ENCODE measurements around the gene CCDC126. TPM values are rescaled to one million over a fixed set of nuclear protein-coding genes. Genes with fewer than 3 reads are reported as not detected.

Gene CCDC126
- total RNA-seq, 4 donors from 2014 or later = 6.3 to 13.7 (median 7.6) TPM

DNA sequence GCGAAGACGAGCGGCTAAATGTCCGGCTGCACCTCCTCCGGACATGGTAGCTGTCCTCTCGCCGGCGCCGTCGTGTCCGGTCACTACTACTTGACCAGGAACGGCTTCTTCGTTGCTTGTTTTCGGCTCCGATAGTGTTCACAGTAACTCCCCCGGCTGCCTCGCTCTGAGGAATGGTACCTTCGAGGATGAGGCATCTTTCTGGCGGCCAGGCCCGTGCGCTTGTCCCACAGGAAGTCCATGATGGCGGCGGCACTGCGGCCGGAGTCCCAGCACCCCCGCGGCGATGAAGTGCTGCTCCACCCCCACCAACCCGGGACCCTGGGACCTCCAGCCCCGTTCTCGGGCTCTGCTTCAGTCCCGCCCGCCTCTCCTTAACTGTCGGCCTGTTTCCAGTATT lies 11.0 kb upstream of the CCDC126 start:
- H3K4me1 ChIP-seq = no peaks in the 10 kb centered on the region
- intact Hi-C loops (cut with DNase I) = no loop called here
- 94 to 95% methylated on average over 30 to 34 of the region's 34 CpGs for WGBS, 2 donors

DNA sequence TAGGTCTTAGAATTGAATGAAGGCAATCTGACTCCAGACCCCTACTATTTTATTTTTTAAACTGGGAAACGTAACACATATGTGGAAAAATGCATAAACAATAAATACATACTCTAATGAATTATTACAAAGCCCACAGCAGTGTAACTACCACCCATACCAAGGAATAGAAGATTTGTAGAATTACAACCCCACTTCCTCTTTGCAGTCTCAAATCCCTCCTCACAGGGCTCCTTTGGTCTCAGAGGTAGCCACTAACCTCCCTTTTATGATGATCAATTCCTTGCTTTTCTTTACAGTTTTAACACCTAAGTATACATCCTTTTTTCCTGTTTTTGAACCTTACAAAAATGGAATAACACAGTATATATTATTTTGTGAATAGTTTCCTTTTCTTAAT lies 6.7 kb upstream of the CCDC126 start:
- no peaks in the 10 kb centered on the region for H3K27me3 ChIP-seq
- no peaks in the 10 kb centered on the region for H3K9me3 ChIP-seq
- H3K4me3 ChIP-seq = no peak overlapping the region
- H3K36me3 ChIP-seq = no peaks in the 10 kb centered on the region
- intact Hi-C loops (cut with DNase I) = loop anchor here (10.0 kb wide), 1 partner anchor 94 kb away; the partner anchor contains the start of gene FAM221A
- H3K27ac ChIP-seq = no peak overlapping the region
- 72 to 100% methylated on average over 1 of the region's 1 CpG for WGBS, 2 donors
- no peak for TF ChIP-seq POLR2A (IDR thresholded peaks at IDR 0.05)
- TF ChIP-seq, protein P1, sequence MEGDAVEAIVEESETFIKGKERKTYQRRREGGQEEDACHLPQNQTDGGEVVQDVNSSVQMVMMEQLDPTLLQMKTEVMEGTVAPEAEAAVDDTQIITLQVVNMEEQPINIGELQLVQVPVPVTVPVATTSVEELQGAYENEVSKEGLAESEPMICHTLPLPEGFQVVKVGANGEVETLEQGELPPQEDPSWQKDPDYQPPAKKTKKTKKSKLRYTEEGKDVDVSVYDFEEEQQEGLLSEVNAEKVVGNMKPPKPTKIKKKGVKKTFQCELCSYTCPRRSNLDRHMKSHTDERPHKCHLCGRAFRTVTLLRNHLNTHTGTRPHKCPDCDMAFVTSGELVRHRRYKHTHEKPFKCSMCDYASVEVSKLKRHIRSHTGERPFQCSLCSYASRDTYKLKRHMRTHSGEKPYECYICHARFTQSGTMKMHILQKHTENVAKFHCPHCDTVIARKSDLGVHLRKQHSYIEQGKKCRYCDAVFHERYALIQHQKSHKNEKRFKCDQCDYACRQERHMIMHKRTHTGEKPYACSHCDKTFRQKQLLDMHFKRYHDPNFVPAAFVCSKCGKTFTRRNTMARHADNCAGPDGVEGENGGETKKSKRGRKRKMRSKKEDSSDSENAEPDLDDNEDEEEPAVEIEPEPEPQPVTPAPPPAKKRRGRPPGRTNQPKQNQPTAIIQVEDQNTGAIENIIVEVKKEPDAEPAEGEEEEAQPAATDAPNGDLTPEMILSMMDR (IDR thresholded peaks at IDR 0.05) = no peak
- DNase-seq = no peak
- H3K4me1 ChIP-seq = peaks cover 0 to 4% (median 0%) of the 10 kb centered on the region in 3 donors

More for the DNA sequence above, 11.0 kb upstream of the CCDC126 start:
- no peaks in the 10 kb centered on the region for H3K27me3 ChIP-seq
- no peak for TF ChIP-seq POLR2A (IDR thresholded peaks at IDR 0.05)
- TF ChIP-seq, protein P1 (IDR thresholded peaks at IDR 0.05) = no peak
- no peak overlapping the region for H3K27ac ChIP-seq
- H3K36me3 ChIP-seq = no peaks in the 10 kb centered on the region
- no peak for DNase-seq
- no peak overlapping the region for H3K4me3 ChIP-seq
- H3K9me3 ChIP-seq = no peaks in the 10 kb centered on the region

DNA sequence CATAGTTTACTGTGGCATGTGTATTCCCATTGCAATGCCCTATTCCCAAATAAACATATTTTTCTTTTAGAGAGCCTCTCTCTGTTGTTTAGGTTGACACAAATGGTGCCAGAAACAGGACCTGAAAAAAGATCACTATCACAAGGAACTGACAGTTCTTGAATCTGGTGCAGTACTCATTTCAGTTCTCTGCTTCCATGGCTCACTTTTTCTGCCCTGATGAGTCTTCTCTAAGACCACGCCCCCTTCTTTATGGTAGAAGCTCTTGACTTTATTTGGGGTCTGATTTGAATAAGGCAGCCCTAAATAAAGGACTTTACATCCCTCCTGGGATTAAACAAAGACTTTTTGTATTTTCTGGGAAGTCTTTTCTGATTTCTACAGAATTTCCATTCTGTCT lies 3.5 kb upstream of the CCDC126 start:
- Histone ChIP-seq H3K4me1 (peaks cover 0 to 21% (median 8%) of the 10 kb centered on the region in 3 donors), H3K4me3 (no peak overlapping the region), H3K27me3 (no peaks in the 10 kb centered on the region), H3K36me3 (no peaks in the 10 kb centered on the region), H3K27ac (no peak overlapping the region), H3K9me3 (no peaks in the 10 kb centered on the region)
- intact Hi-C loops (cut with DNase I) = loop anchor here (10.0 kb wide), 1 partner anchor 91 kb away; the partner anchor contains the start of gene FAM221A
- DNase-seq = no peak
- no peak for TF ChIP-seq POLR2A (IDR thresholded peaks at IDR 0.05)
- TF ChIP-seq, protein P1 (IDR thresholded peaks at IDR 0.05) = no peak
- WGBS, 2 donors = 50 to 60% methylated on average over 1 of the region's 1 CpG

DNA sequence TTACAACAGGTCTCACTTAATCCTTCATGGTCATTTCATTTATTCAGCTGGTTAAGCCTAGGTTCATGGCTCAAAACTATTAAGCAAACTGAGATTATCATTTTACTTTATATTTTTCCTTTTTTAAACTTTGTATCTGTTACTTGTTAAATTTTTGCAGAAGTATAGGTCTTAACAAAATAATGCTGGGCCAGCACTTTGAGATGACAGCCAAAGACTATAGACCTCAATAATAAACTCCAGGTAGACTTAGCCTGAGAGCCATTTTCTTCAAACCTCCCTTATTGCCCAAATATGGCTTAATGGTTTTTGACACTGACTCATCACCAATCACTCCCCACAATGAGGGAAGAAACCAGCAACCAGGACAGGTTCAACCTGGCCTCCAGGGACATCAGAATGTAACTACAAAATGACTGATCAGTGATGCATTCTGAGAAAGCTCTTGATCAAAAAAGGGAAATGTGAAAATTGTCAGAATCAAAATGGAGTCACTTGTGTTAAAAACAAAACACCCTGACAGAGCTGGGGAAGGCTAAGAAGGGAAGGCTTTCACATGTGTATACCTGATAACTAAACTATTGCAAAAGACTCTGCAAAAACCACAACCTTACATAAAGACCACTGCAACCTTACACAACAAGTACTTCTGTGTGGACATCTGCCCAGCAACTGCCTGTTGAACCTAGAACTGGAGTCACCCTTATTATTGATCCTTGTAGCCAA lies 2.1 kb upstream of the CCDC126 start:
- Histone ChIP-seq H3K4me3 (no peak overlapping the region), H3K27me3 (no peaks in the 10 kb centered on the region), H3K9me3 (no peaks in the 10 kb centered on the region), H3K36me3 (no peaks in the 10 kb centered on the region), H3K4me1 (peaks cover 0 to 34% (median 10%) of the 10 kb centered on the region in 3 donors), H3K27ac (no peak overlapping the region)
- DNase-seq = no peak
- intact Hi-C loops (cut with DNase I) = loop anchor here (10.0 kb wide), 1 partner anchor 90 kb away; the partner anchor contains the start of gene FAM221A
- TF ChIP-seq, protein P1 (IDR thresholded peaks at IDR 0.05) = no peak
- no peak for TF ChIP-seq POLR2A (IDR thresholded peaks at IDR 0.05)

DNA sequence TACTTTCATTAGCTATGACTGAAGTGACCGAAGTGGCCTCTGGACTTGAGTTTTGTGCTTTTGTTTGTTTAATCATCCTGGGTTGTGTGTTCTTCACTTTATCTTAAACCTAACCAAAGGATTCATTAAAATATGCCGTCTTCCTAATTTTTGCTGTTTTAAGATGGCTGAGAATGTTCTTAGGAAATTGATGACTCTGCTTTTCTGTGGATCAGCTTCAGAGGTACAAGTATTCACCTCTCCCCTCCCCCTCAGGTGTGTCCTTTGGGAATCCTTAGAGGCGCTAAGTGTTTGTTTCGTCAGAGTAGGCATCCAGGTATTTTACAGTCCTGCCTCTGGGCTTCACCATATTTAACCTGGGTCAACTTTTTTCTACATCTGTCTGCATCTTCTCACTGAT lies 1.1 kb downstream of the CCDC126 start:
- DNase-seq = no peak
- intact Hi-C loops (cut with DNase I) = loop anchor here (10.0 kb wide), 1 partner anchor 87 kb away; the partner anchor contains the start of gene FAM221A
- Histone ChIP-seq H3K4me1 (peaks cover 0 to 40% (median 13%) of the 10 kb centered on the region in 3 donors), H3K36me3 (no peaks in the 10 kb centered on the region), H3K27ac (peak overlapping the region; percentile 90 to 98 (median 96)), H3K9me3 (no peaks in the 10 kb centered on the region), H3K27me3 (no peaks in the 10 kb centered on the region), H3K4me3 (peak overlapping the region; percentile 64 to 88 (median 72))
- TF ChIP-seq, protein P1 (IDR thresholded peaks at IDR 0.05) = no peak
- TF ChIP-seq POLR2A (IDR thresholded peaks at IDR 0.05) = no peak
- 43 to 53% methylated on average over 4 of the region's 4 CpGs for WGBS, 2 donors
